Spleen (tissue), 11 donors: ENCODE measurements around the gene TBC1D16. TPM values are rescaled to one million over a fixed set of nuclear protein-coding genes. Genes with fewer than 3 reads are reported as not detected.
A peak's percentile ranks its signal among the peaks of the same experiment; 100 is the strongest.

Experiments
- DNase-seq: peaks from one replicate; pipeline ENCODE4 v3.0.0-alpha.2; 2020
- H3K27ac ChIP-seq, 8 donors: fragments of 200-600 bp; sonication (generic) in 7 of 8; 1 replicate in 4 of 8; 2 replicates in 4 of 8; pipeline versions ENCODE4 v1.5.0 to v1.8.0; 2016 to 2021; ENCODE audit warnings: inconsistent platforms in 4 of 8, mild to moderate bottlenecking in 4 of 8, moderate library complexity in 1 of 8
- H3K27me3 ChIP-seq, 7 donors: fragments of 200-600 bp; sonication (generic) in 6 of 7; replicated peaks in 1 of 7; 1 replicate in 4 of 7; 2 replicates in 3 of 7; pipeline versions ENCODE4 v1.5.0 to v1.8.0; 2016 to 2021; ENCODE audit warnings: inconsistent platforms in 3 of 7, mild to moderate bottlenecking in 1 of 7
- H3K36me3 ChIP-seq, 6 donors: fragments of 200-600 bp; sonication (generic) in 5 of 6; 1 replicate in 4 of 6; 2 replicates in 2 of 6; pipeline versions ENCODE4 v1.5.0 to v1.8.0; 2016 to 2021; ENCODE audit warnings: inconsistent platforms in 2 of 6
- H3K4me1 ChIP-seq, 6 donors: fragments of 200-600 bp; sonication (generic) in 5 of 6; 1 replicate in 3 of 6; 2 replicates in 3 of 6; pipeline versions ENCODE4 v1.5.0 to v1.8.0; 2016 to 2021; ENCODE audit warnings: inconsistent platforms in 3 of 6
- H3K4me3 ChIP-seq, 8 donors: fragments of 200-600 bp; sonication (generic) in 7 of 8; 1 replicate in 4 of 8; 2 replicates in 4 of 8; pipeline versions ENCODE4 v1.5.0 to v1.8.0; 2016 to 2021; ENCODE audit warnings: inconsistent platforms in 4 of 8, mild to moderate bottlenecking in 4 of 8, moderate library complexity in 2 of 8
- H3K9me3 ChIP-seq, 8 donors: fragments of 200-600 bp; sonication (generic) in 7 of 8; 1 replicate in 4 of 8; 2 replicates in 4 of 8; pipeline versions ENCODE4 v1.5.0 to v1.8.0; 2016 to 2021; ENCODE audit warnings: inconsistent platforms in 4 of 8
- POLR2A ChIP-seq, 3 donors: fragments of 450-650 bp; IDR thresholded peaks; one replicate each; pipeline ENCODE4 v1.5.1; 2017; ENCODE audit warnings: antibody characterized with exemption in 3 of 3, mild to moderate bottlenecking in 1 of 3
- POLR2AphosphoS5 ChIP-seq, 3 donors: sonication (generic); formaldehyde crosslinking; IDR thresholded peaks; one replicate each; pipeline ENCODE4 v1.5.1; 2017; ENCODE audit warnings: antibody characterized with exemption in 3 of 3
- WGBS, 5 donors: extraction: QIAGEN DNeasy Blood & Tissue Kit in 3 of 5; methylation state at CpG; one replicate each; pipeline versions ENCODE4 v1.1.5 to v1.1.7; 2013 to 2018; 5-methylcytosine and 5-hydroxymethylcytosine counted together
- intact Hi-C: fragments of 100-400 bp; cut with DNase I; formaldehyde crosslinking; loops from one replicate; pipeline ENCODE4 v1.15.0; 2023; ENCODE audit warnings: low total_unique reads
- polyA plus RNA-seq, 3 donors: library from polyadenylated mRNA; stranded (reverse); fragments of 200-250 nt; gene quantifications; one replicate each; pipeline ENCODE4 v1.2.1, GENCODE V29; 2013
- total RNA-seq, 7 donors: library from RNA; depleted of rRNA in 3 of 7; stranded (reverse); fragments of >200 nt in 3 of 7; fragmentation: NEBNext Ultra II Directional in 4 of 7; extraction: Animal tissue kit (Norgen Biotek cat#: 25700) in 4 of 7; gene quantifications; one replicate each; pipeline versions ENCODE4 v1.1.0 to v1.2.1, GENCODE V29; 2016 to 2021
- TF ChIP-seq, protein P1 (sequence below), 11 experiments: fragments of 200-600 bp in 7 of 11; fragments of 450-650 bp in 4 of 11; sonication (generic) in 4 of 11; IDR thresholded peaks in 8 of 11; conservative IDR thresholded peaks in 3 of 11; 1 replicate in 7 of 11; 2 replicates in 4 of 11; pipeline versions ENCODE4 v1.4.0 to v1.8.0; 2016 to 2021; ENCODE audit warnings: antibody characterized with exemption in 11 of 11, inconsistent platforms in 4 of 11, mild to moderate bottlenecking in 1 of 11
- donor health status: healthy with polysubstance abuse.
- donor health status: DM: no; HTN: no; CAD: no; lungs with moderate emphysema.
- donor health status: DM: no; HTN: no; CAD: no.
- donor health status: Bipolar disorder and iron deficiency.
- donor health status: healthy.
- donor health status: DM: no; HTN: no; CAD: no.
- donor health status: DM: yes; HTN: yes; CAD: no.

Gene TBC1D16
- total and polyA plus RNA-seq, 10 donors = 1.3 to 33.6 (median 15.7) TPM

DNA sequence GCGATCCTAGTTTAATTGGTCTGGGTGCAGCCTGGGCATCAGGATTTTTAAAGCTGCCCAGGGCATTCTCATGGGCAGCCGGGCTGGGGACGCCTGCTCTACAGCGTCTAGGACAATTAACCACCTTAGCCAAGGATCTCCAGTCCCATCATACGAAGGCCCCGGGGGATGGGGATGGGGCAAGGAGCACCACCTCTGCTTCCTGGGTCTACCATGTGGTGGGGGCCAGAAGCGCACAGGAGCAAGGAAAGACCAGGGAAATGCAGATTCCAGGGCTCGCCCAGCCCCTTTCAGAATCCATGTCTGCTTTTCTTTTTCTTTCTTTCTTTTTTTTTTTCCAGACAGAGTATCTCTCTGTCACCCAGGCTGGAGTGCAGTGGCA lies 29.3 kb downstream of the TBC1D16 start:
- Histone ChIP-seq H3K4me1 (peaks cover 0 to 22% (median 18%) of the 10 kb centered on the region in 6 donors), H3K9me3 (no peaks in the 10 kb centered on the region), H3K27ac (no peak overlapping the region), H3K36me3 (peaks cover 0 to 51% (median 0%) of the 10 kb centered on the region in 6 donors), H3K4me3 (no peak overlapping the region), H3K27me3 (no peaks in the 10 kb centered on the region)
- intact Hi-C loops = no loop called here
- TF ChIP-seq POLR2A (IDR thresholded peaks at IDR 0.05) = no peak
- DNase-seq = no peak
- 61 to 84% (median 71%) methylated on average over 8 of the region's 8 CpGs for WGBS, 5 donors

DNA sequence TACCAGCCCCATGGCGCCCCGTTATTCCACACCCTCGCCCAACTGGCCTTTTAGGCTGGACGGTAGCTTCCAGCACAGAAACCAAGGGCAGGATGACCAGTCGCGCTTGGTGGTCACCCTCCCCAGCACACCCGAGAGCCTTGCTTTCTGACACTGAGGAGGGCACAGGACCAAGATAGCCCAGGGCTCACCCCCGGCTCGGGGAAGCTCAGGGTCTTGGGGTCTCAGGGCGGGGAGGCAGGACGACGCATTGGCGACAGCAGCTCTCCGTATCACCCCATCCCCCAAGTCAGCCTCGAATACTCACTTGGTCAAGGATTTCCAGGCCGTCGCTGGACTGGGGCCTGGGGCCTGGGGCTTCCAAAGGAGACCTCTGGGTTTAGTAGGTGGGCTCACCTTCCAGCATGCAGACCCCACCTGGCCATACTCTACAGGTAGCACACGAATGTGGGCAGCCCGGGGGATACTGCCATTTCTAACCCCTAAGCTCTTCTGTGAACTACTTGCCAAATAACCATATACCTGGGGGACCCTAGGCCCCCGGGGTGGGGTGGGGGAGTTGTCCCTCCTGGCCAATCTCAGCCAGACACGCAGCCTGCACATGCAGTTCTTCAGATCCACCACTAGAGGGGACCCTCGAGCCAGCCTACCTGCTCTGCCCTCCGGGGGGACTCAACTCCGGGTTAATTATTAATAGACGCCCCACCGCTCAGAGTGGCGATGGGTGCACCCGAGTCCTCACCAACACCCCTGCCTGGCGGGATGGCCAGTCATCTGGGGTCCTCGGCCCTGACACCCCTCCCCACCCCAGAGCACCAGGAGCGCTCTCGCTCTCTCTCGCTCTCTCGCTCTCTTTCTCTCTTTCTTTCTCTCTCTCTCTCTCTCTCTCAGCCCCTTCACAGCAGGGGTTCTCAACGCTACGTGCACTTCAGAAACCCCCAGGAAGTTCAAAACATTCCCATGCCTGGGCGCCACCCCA lies 30.0 kb downstream of the TBC1D16 start:
- peaks cover 0 to 22% (median 18%) of the 10 kb centered on the region in 6 donors for H3K4me1 ChIP-seq
- peaks cover 0 to 47% (median 0%) of the 10 kb centered on the region in 6 donors for H3K36me3 ChIP-seq
- intact Hi-C loops = no loop called here
- H3K4me3 ChIP-seq = peak overlapping the region in 1 of 8 donors; percentile 28
- no peaks in the 10 kb centered on the region for H3K27me3 ChIP-seq
- 39 to 57% (median 49%) methylated on average over 27 to 37 of the region's 37 CpGs for WGBS, 5 donors
- no peaks in the 10 kb centered on the region for H3K9me3 ChIP-seq
- TF ChIP-seq, protein P1, sequence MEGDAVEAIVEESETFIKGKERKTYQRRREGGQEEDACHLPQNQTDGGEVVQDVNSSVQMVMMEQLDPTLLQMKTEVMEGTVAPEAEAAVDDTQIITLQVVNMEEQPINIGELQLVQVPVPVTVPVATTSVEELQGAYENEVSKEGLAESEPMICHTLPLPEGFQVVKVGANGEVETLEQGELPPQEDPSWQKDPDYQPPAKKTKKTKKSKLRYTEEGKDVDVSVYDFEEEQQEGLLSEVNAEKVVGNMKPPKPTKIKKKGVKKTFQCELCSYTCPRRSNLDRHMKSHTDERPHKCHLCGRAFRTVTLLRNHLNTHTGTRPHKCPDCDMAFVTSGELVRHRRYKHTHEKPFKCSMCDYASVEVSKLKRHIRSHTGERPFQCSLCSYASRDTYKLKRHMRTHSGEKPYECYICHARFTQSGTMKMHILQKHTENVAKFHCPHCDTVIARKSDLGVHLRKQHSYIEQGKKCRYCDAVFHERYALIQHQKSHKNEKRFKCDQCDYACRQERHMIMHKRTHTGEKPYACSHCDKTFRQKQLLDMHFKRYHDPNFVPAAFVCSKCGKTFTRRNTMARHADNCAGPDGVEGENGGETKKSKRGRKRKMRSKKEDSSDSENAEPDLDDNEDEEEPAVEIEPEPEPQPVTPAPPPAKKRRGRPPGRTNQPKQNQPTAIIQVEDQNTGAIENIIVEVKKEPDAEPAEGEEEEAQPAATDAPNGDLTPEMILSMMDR (IDR thresholded peaks at IDR 0.05 in 8 of 11, conservative IDR thresholded peaks at IDR 0.05 in 3 of 11) = peak; percentile 66 to 99 (median 96)
- peak in 2 of 3 donors; percentile 19 to 35 for TF ChIP-seq POLR2AphosphoS5 (IDR thresholded peaks at IDR 0.05)
- TF ChIP-seq POLR2A (IDR thresholded peaks at IDR 0.05) = no peak
- peak; percentile 88 for DNase-seq
- peak overlapping the region in 1 of 8 donors; percentile 4 for H3K27ac ChIP-seq

DNA sequence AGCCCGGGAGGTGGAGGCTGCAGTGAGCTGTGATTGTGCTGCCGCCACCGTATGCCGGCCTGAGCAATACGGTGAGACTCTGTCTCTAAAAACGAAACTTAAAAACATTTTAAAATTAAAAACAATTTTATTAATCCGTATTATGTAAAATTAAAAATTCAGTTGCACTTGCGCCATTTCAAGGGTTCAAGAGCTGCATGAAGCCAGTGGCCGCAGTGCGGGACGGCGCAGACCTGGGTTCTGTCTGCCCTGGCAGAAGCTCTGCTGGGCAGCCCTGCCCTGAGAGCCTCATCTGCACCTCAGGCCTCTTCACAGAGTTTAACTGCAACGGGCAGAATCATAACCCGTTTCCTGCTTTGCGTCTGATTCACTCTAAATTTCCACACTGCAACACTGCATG lies 31.7 kb downstream of the TBC1D16 start:
- Histone ChIP-seq H3K27me3 (no peaks in the 10 kb centered on the region), H3K36me3 (peaks cover 0 to 31% (median 0%) of the 10 kb centered on the region in 6 donors), H3K4me1 (peaks cover 0 to 22% (median 18%) of the 10 kb centered on the region in 6 donors), H3K27ac (no peak overlapping the region), H3K9me3 (no peaks in the 10 kb centered on the region), H3K4me3 (no peak overlapping the region)
- intact Hi-C loops = no loop called here
- TF ChIP-seq, protein P1 (IDR thresholded peaks at IDR 0.05 in 8 of 11, conservative IDR thresholded peaks at IDR 0.05 in 3 of 11) = no peak
- TF ChIP-seq POLR2AphosphoS5 (IDR thresholded peaks at IDR 0.05) (no peak), POLR2A (IDR thresholded peaks at IDR 0.05) (no peak)
- 89 to 94% (median 91%) methylated on average over 15 of the region's 15 CpGs for whole genome bisulfite sequencing, 5 donors
- DNase-seq = no peak

DNA sequence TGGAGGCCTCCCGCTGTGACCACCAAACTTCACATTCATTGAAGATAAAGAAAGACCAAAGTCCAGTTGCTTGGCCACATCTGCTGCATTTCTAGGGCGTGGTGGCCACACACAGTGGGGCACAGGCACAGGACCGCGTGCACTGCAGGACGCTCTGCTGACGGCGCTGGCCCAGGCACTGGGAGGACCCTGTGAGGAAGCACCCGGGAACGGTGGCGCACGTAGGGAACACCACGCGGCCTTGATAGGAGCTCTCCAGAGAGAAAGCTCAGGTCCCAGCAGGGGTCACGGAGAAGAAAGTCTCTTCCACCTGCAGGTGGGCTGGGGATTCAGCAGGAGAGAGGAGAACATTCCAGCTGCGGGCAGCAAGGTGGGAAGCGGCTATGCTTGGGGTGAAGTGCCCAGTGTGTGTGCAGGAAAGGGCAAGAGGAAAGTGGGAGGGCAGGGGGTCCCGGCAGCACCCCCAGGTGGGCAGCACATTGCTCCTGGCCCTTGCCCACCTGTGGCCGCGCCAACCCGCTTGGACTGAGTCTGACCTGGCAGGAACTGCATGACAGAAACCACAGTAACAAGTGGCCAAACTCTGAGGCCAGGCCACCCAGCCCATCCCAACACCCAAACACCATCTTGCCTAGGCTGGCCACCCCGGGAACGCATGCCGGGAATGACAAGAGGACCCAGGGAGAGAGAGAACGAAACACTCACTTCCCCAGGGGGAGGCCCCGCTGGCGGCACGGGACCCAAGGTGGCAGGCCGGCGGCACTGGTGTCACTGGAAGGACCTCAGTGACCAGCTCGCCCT lies 32.8 kb downstream of the TBC1D16 start:
- Histone ChIP-seq H3K4me3 (no peak overlapping the region), H3K36me3 (peaks cover 0 to 31% (median 0%) of the 10 kb centered on the region in 6 donors), H3K27me3 (no peaks in the 10 kb centered on the region), H3K9me3 (no peaks in the 10 kb centered on the region), H3K27ac (no peak overlapping the region), H3K4me1 (peaks cover 0 to 21% (median 15%) of the 10 kb centered on the region in 6 donors)
- intact Hi-C loops = no loop called here
- no peak for DNase-seq
- 90 to 95% (median 94%) methylated on average over 27 to 30 of the region's 30 CpGs for WGBS, 5 donors
- no peak for TF ChIP-seq POLR2A (IDR thresholded peaks at IDR 0.05)
- TF ChIP-seq, protein P1 (IDR thresholded peaks at IDR 0.05 in 8 of 11, conservative IDR thresholded peaks at IDR 0.05 in 3 of 11) = no peak
- no peak for TF ChIP-seq POLR2AphosphoS5 (IDR thresholded peaks at IDR 0.05)
